K562 (cell line): ENCODE data around the gene CCDC54. TPM values are rescaled to one million over a fixed set of nuclear protein-coding genes. Genes with fewer than 3 reads are reported as not detected.

ENCODE experiments used
- ATAC-seq: fragments of 200-7000 bp; cut with Tn5 transposase; 3 replicates; pipeline ENCODE4 v1.9.1; 2020; ENCODE audit warnings: moderate library complexity
- BruUV-seq: library from RNA; stranded (reverse); fragments of 400-500 nt; replicated peaks from 2 replicates; lab custom pipeline; 2021; lab: Mats Ljungman, UMichigan
- CTCF ChIA-PET: fragments of 300-600 bp; formaldehyde crosslinking; extraction: SDS; loops from one replicate; lab custom pipeline; 2021; ENCODE audit warnings: low intra/inter-chr PET ratio; lab: Yijun Ruan, JAX
- POLR2A ChIA-PET: fragments of 300-600, 350-650 bp; sonication (Branson Sonifier 250); formaldehyde crosslinking; extraction: SDS; loops from one replicate; lab custom pipeline; 2021; ENCODE audit warnings: antibody characterized with exemption, inconsistent platforms; lab: Yijun Ruan, JAX
- DNase-seq, 4 experiments: peaks; one replicate each; pipeline versions ENCODE4 v3.0.0 to v3.0.0-alpha.2; 2011 to 2018; ENCODE audit warnings: low spot score in 3 of 4, mixed read lengths in 3 of 4; ENCODE audit errors: extremely low read depth in 1 of 4
- FAIRE-seq: peaks from 2 replicates; lab custom pipeline; 2011; peaks lifted over from hg19 to GRCh38; lab: Jason Lieb, UNC
- H2AFZ ChIP-seq: 2 replicates; pipeline ENCODE4 v1.6.0; 2011; ENCODE audit warnings: low read depth, low read length, control low read depth, inconsistent platforms
- H3K27ac ChIP-seq: fragments of 200-600 bp; 3 replicates; pipeline ENCODE4 v1.8.0; 2011; ENCODE audit warnings: low read depth, mild to moderate bottlenecking, control low read depth, inconsistent platforms, low read length, moderate library complexity, mixed read lengths; ENCODE audit errors: extremely low read depth
- H3K27me3 ChIP-seq, 2 experiments: fragments of 300-600 bp in 1 of 2; 2 replicates in 1 of 2; 3 replicates in 1 of 2; pipeline versions ENCODE4 v1.6.0 to v1.8.0; 2011; ENCODE audit warnings: inconsistent platforms in 2 of 2, low read length in 2 of 2, mild to moderate bottlenecking in 1 of 2, mixed read lengths in 1 of 2, moderate library complexity in 1 of 2; ENCODE audit not compliant: control insufficient read depth in 2 of 2, insufficient read depth in 2 of 2
- H3K36me3 ChIP-seq: fragments of 300-600 bp; 3 replicates; pipeline ENCODE4 v1.8.0; 2011; ENCODE audit warnings: mild to moderate bottlenecking, low read length, inconsistent platforms; ENCODE audit not compliant: control insufficient read depth, insufficient read depth
- H3K4me1 ChIP-seq, 2 experiments: fragments of 200-600 bp in 1 of 2; replicated peaks in 1 of 2; 2 replicates in 1 of 2; 3 replicates in 1 of 2; pipeline versions ENCODE4 v1.5.1 to v1.8.0; 2011; ENCODE audit warnings: inconsistent platforms in 2 of 2, low read length in 2 of 2, mild to moderate bottlenecking in 1 of 2, mixed read lengths in 1 of 2, moderate library complexity in 1 of 2; ENCODE audit not compliant: control insufficient read depth in 2 of 2, insufficient read depth in 2 of 2
- H3K4me2 ChIP-seq: 2 replicates; pipeline ENCODE4 v1.6.1; 2011; ENCODE audit warnings: low read length, control low read depth, inconsistent platforms, mixed read lengths; ENCODE audit not compliant: insufficient read depth
- H3K4me3 ChIP-seq: fragments of 200-600 bp; sonication (generic), shearing (Covaris generic); 2 replicates; pipeline ENCODE4 v1.5.1; 2016; ENCODE audit warnings: control low read depth, inconsistent platforms
- H3K79me2 ChIP-seq: fragments of 200-600 bp; 3 replicates; pipeline ENCODE4 v1.8.0; 2011; ENCODE audit warnings: low read length, inconsistent platforms; ENCODE audit not compliant: control insufficient read depth, insufficient read depth
- H3K9ac ChIP-seq, 2 experiments: 2 replicates each; pipeline versions ENCODE4 v1.6.0 to v1.6.1; 2011; ENCODE audit warnings: low read depth in 2 of 2, low read length in 2 of 2, control low read depth in 1 of 2, inconsistent platforms in 1 of 2, mild to moderate bottlenecking in 1 of 2, mixed read lengths in 1 of 2; ENCODE audit not compliant: insufficient read depth in 1 of 2
- H3K9me1 ChIP-seq: one replicate; pipeline ENCODE4 v1.6.0; 2011; ENCODE audit warnings: inconsistent platforms, mild to moderate bottlenecking, low read length, moderate library complexity; ENCODE audit not compliant: control insufficient read depth, insufficient read depth
- H3K9me3 ChIP-seq: replicated peaks from 2 replicates; pipeline ENCODE4 v1.5.1; 2011; ENCODE audit warnings: low read depth, low read length, inconsistent platforms; ENCODE audit not compliant: control insufficient read depth, insufficient read depth
- H4K20me1 ChIP-seq: replicated peaks from 2 replicates; pipeline ENCODE4 v1.6.1; 2011; ENCODE audit warnings: low read length, inconsistent platforms, mixed read lengths; ENCODE audit not compliant: control insufficient read depth, insufficient read depth
- ATF6 ChIP-seq: sonication (generic); formaldehyde crosslinking; IDR thresholded peaks from 2 replicates; pipeline ENCODE4 v1.4.0; 2020; ENCODE audit warnings: mild to moderate bottlenecking, missing genetic modification reagents
- CREB3 ChIP-seq: fragments of 450-650 bp; conservative IDR thresholded peaks from 2 replicates; pipeline ENCODE4 v1.6.1; 2016; ENCODE audit warnings: missing genetic modification characterization, low read depth, mild to moderate bottlenecking, missing compliant biosample characterization, moderate library complexity
- FOXK2 ChIP-seq, 2 experiments: fragments of 450-650 bp; IDR thresholded peaks in 1 of 2; conservative IDR thresholded peaks in 1 of 2; 2 replicates each; pipeline ENCODE4 v1.6.1; 2016; ENCODE audit warnings: low read depth in 2 of 2, mild to moderate bottlenecking in 1 of 2
- HCFC1 ChIP-seq: IDR thresholded peaks from 2 replicates; pipeline ENCODE4 v1.6.1; 2012; ENCODE audit warnings: low read depth, low read length, improper control_type of control experiment
- HMGN3 ChIP-seq: IDR thresholded peaks from 2 replicates; pipeline ENCODE4 v1.6.1; 2011; ENCODE audit warnings: borderline replicate concordance, low read depth, mild to moderate bottlenecking, mixed read lengths, low read length; ENCODE audit not compliant: insufficient read length; ENCODE audit errors: extremely low read depth
- NR1H2 ChIP-seq: sonication (generic); formaldehyde crosslinking; IDR thresholded peaks from 2 replicates; pipeline ENCODE4 v1.4.0; 2020; ENCODE audit warnings: mild to moderate bottlenecking, missing genetic modification reagents
- NR2F6 ChIP-seq: fragments of 450-650 bp; formaldehyde crosslinking; IDR thresholded peaks from 2 replicates; pipeline ENCODE4 v1.4.0; 2020; ENCODE audit warnings: mild to moderate bottlenecking
- RHOXF2B ChIP-seq: fragments of 250-450 bp; sonication (Bioruptor Pico); conservative IDR thresholded peaks from 2 replicates; pipeline ENCODE4 v1.5.1; 2021
- SETDB1 ChIP-seq: IDR thresholded peaks from one replicate; pipeline ENCODE4 v1.6.1; 2012; ENCODE audit warnings: low read length, control low read depth, inconsistent platforms
- SRSF9 ChIP-seq: fragments of 200-400 bp; formaldehyde crosslinking; IDR thresholded peaks from 2 replicates; pipeline ENCODE4 v1.6.1; 2017; ENCODE audit warnings: low read depth, low read length, borderline replicate concordance
- UBTF ChIP-seq, 2 experiments: IDR thresholded peaks; 2 replicates each; pipeline ENCODE4 v1.6.1; 2012; ENCODE audit warnings: improper control_type of control experiment in 2 of 2, low read depth in 2 of 2, low read length in 2 of 2, borderline replicate concordance in 1 of 2
- XRCC3 ChIP-seq: fragments of 450-650 bp; IDR thresholded peaks from 2 replicates; pipeline ENCODE4 v1.6.1; 2017; ENCODE audit warnings: mild to moderate bottlenecking, moderate library complexity
- ZKSCAN8 ChIP-seq: fragments of 200-800 bp; sonication (Bioruptor generic); IDR thresholded peaks from 2 replicates; pipeline ENCODE4 v1.6.1; 2016; ENCODE audit warnings: missing genetic modification characterization, missing compliant biosample characterization
- ZNF561 ChIP-seq: fragments of 450-650 bp; formaldehyde crosslinking; conservative IDR thresholded peaks from 2 replicates; pipeline ENCODE4 v1.4.0; 2020; ENCODE audit warnings: mild to moderate bottlenecking, moderate library complexity
- WGBS: fragments of 100-300 bp; shearing (Covaris generic); methylation state at CpG from one replicate; pipeline ENCODE4 v1.1.6; 2016; ENCODE audit warnings: low coverage, mixed read lengths; ENCODE audit not compliant: insufficient coverage; ENCODE audit errors: missing lambda C conversion rate; 5-methylcytosine and 5-hydroxymethylcytosine counted together
- in situ Hi-C: fragments of 300-500 bp; cut with MboI; formaldehyde crosslinking; loops from 4 replicates; pipeline ENCODE4 v1.15.0; 2018; ENCODE audit warnings: inconsistent platforms, mixed read lengths
- intact Hi-C: fragments of 100-400 bp; cut with micrococcal nuclease; formaldehyde crosslinking; loops from 2 replicates; pipeline ENCODE4 v1.14.2; 2022
- polyA plus RNA-seq, 8 experiments: library from polyadenylated mRNA; depleted of rRNA in 4 of 8; stranded (reverse) in 5 of 8; unstranded in 3 of 8; fragments of >200 nt; fragmentation: Nextera tagmentation in 2 of 8; fragmentation: Illumina TruSeq in 1 of 8; extraction: Ambion mirVana in 2 of 8; extraction: Trizol in 1 of 8; gene quantifications; 2 replicates each; pipeline versions ENCODE4 v1.2.1 to v1.2.3, GENCODE V29; 2011 to 2014; ENCODE audit warnings: inconsistent platforms in 1 of 8, missing spikeins in 1 of 8
- total RNA-seq, 7 experiments: library from RNA; depleted of rRNA in 6 of 7; stranded (reverse); fragments of >200 nt in 6 of 7; fragmentation: Illumina TruSeq in 2 of 7; extraction: Trizol in 2 of 7; gene quantifications; 2 replicates each; pipeline versions ENCODE4 v1.2.1 to v1.2.3, GENCODE V29; 2011 to 2021; ENCODE audit warnings: low replicate concordance in 1 of 7

Gene CCDC54
- total and polyA plus RNA-seq, 9 of the 15 experiments (the other 6 are each of a cell fraction or from before 2014, with no cell fraction given): not detected

GRCh38 chr3:107373896-107374295, 3.3 kb upstream of the CCDC54 start:
- no peaks in the 10 kb centered on the region for H3K9me1 ChIP-seq
- no peak for FAIRE-seq
- H2AFZ ChIP-seq: no peak overlapping the region

More at GRCh38 chr3:107373896-107374295, 3.3 kb upstream of the CCDC54 start:
- Histone ChIP-seq H3K9ac (no peak overlapping the region), H3K4me3 (no peak overlapping the region), H3K27me3 (no peaks in the 10 kb centered on the region), H3K36me3 (no peaks in the 10 kb centered on the region), H3K79me2 (no peaks in the 10 kb centered on the region), H4K20me1 (no peaks in the 10 kb centered on the region), H3K4me2 (no peak overlapping the region), H3K4me1 (no peaks in the 10 kb centered on the region), H3K9me3 (no peaks in the 10 kb centered on the region), H3K27ac (no peak overlapping the region)
- ChIA-PET CTCF (no interaction called here), POLR2A (no interaction called here)
- TF ChIP-seq SRSF9: no peak
- no peak for TF ChIP-seq ATF6 (CRISPR knock-in tag)
- no peak for TF ChIP-seq XRCC3
- no peak for TF ChIP-seq SETDB1
- TF ChIP-seq NR2F6 (CRISPR knock-in tag): no peak
- TF ChIP-seq FOXK2 (conservative IDR thresholded peaks at IDR 0.05 in 1 of 2, IDR thresholded peaks at IDR 0.05 in 1 of 2; ENCODE audit: low read depth in 2 of 2): no peak
- no peak for TF ChIP-seq NR1H2 (CRISPR knock-in tag)
- no peak for TF ChIP-seq ZNF561 (CRISPR knock-in tag)
- TF ChIP-seq UBTF (IDR thresholded peaks at IDR 0.05; ENCODE audit: borderline replicate concordance in 1 of 2, low read depth in 2 of 2, low read length in 2 of 2): no peak
- no peak for TF ChIP-seq ZKSCAN8
- TF ChIP-seq CREB3 (tag): no peak
- no peak for TF ChIP-seq HMGN3
- TF ChIP-seq HCFC1: no peak
- TF ChIP-seq RHOXF2B (CRISPR knock-in tag): no peak
- intact Hi-C loops: no loop called here
- DNase-seq (no peak), ATAC-seq (no peak)
- WGBS: 8% methylated on average over 6 of the region's 6 CpGs
- in situ Hi-C loops: no loop called here
- no TSS peak for BruUV-seq
